Stimulated activated CD8-positive, alpha-beta memory T cell treated with anti-CD3 and anti-CD28 coated beads, Interleukin-2, amount 100 ng/mL, for 48 hours (primary cell): ENCODE data around the gene TBRG1.

Experiments used
- DNase-seq, 2 donors: peaks; one replicate each; pipeline ENCODE4 v3.0.0-alpha.2; 2020; ENCODE audit warnings: low read depth in 2 of 2

TBRG1 gene

DNA sequence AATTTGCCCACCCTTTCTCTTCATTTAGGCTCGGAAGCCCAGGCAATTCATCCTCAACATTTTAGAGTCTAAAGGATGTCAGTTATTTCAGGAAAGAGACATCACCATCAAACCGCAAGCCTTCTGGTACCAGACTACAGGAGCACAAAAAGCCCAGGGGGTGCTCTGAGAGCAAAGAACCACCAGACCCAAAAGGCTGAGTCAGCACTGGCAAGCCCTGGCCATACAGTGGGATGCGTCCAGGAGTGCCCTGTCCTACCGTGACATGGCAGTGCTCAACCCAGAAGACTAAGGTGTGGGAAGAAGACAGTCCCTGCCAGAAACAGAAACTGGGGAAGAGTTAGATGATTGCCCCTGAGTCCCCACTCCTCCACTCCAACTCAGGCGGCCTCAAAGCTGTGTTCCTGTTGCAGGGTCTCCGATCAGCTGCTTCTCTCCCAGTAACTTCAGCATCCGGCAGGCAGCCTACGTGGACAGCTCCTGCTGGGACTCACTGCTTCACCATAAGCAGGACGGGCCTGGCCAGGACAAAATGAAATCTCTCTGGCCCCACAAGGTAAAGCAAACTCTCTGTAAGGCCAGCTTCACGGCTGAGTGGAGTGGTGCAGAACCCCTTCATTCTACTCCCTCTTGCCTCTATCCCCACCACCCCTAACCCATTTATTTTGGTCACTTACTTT, 10.0 kb upstream of the TBRG1 start:
- no peak for DNase-seq

DNA sequence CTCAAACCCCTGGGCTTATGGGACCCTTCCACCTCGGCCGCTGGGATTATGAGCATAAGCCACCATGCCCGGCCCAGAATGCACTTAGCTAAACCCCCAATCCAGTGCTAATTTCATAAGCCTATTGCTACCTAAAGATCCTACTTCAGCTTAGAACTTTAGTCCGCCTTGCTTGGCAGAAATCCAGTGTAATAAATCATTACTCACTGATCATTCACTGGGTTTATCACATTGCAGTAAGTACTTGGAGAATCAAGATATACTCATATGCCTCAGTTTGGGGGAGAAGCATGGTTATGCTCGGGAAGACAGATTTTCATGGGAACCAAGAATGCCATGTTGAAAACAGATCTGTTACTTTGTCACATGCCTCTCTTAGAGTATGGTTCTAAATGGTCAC, 3.8 kb upstream of the TBRG1 start:
- no peak for DNase-seq

DNA sequence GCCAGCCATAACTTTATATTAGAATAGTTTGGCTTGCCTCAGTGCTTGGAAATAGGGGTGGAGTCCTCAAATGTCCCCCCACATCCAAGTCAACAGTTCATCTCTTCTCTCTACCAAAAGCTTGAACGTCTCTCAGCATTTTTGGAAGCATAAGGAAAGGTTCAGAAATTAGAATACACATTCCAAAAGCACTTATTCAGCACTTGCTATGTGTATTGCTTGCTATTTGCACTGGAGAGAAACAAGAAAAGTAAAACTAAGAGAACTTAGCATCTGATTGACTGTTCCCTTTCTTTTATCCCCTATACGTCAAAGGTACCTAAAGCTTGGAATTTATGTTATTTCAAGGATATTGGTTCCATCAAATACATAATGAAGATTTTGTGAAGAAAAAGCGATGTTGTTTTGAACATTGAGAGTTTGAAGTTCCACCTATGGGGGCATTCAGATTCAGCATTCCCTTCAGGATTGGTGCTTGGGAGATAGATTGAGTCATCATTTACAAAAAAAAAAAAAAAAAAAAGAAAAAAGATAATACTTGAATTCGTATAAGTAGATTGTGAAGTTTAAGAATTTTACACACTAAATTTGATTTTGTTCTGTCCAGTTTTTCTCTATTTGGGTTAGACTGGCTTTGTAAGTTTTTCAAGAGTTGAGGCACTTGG, 1.3 kb downstream of the TBRG1 start:
- DNase-seq = no peak

DNA sequence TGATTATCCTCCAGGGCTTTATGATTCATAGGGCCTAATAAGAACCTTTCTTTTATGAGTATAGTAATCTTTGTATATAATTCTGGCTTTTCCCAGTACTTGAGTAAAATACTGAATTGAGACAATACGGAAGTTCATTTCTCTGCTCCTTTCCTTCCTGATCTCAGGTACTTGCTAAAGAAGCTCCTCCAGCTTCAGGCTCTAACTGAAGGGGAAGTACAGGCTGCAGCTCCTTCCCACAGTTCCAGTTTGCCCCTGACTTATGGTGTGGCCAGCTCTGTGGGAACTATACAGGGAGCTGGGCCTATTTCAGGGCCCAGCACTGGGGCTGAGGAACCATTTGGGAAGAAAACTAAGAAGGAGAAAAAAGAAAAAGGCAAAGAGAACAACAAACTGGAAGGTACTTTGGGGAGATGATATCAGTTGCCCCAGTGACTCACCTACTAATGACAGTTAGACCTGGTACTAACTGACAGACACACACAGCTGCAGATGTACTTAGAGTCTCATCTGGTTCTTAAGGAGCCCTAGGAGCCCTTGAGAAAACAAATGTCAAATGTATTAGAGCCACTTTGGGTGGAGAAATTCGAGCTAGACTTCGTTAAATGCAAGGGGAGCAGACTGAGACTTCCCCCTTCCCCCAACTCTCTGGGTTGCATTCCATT, 3.0 kb downstream of the TBRG1 start:
- DNase-seq = no peak

DNA sequence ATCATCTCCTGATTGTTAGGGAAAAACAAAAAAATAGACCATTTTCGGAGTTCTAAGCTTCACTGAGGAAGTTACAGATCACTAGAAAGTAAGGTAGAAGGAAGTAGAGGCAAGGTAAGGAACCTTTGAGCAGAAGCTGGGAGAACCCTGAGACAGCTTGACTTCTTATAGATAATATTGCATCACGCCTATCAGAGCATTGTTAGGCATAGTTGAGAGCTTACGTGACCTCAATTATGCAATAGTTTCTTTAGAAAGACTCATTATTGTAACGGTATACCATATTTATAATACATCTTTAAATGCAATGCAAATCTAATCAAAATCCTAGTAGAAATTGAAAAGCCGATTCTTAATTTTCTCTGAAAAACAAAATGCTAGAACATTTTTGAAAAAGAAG, 4.9 kb downstream of the TBRG1 start:
- no peak for DNase-seq

DNA sequence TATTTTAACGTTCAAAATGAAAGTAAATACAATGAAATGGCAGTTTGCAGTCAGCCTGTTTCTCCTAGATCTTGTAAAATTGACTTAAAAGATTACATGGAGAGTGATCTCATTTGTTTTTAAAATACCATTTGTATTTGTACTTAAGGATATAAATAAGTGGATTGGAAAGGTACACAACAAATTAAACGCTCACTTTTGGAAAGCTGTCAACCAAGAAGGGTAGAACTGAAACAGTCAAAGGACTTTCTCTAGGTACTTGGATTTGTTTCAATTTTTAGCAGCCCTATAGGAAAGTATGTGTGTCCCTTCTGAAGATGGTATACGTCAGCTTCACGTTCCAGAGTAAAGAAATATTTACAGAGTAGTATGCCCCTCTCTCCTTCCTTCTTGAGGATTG, 7.3 kb downstream of the TBRG1 start:
- DNase-seq = no peak

DNA sequence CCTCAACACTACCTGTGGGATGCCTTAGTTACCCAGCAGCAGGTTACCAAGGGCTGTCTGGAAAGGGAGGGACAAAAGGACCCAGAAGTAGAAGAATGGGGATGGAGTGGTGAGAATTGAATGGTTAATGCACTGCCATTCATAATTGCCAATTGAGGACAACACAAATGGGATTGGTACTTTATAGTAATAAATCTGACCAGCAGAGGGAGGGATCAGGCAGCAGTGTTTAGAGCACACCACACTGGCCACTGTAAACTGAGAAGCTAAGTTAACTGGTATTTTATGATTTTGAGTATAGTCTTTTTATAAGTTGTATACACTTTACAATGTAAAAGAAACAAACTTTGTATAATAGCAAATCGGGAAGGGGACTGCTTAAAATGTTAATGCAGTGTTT, 10.7 kb downstream of the TBRG1 start:
- DNase-seq = no peak

DNA sequence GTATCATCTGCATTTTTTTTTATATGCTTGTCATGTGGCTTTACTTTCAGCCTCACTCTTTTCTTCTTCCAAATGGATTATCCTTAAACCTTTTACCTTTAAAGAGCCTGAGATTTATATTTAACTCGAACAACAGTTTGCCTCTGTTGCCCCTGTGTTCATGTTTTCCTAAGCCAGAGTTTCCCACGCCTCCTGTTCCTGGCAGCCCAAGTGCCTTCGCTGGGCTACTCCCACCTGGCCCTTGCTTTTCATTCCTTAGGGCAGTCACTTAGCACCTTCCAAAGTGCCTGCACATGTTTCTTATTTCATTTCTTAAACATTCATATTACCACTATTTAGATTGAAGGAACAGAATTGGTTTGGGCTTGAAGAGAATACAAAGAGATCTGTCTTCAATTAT, 13.3 kb downstream of the TBRG1 start:
- no peak for DNase-seq

DNA sequence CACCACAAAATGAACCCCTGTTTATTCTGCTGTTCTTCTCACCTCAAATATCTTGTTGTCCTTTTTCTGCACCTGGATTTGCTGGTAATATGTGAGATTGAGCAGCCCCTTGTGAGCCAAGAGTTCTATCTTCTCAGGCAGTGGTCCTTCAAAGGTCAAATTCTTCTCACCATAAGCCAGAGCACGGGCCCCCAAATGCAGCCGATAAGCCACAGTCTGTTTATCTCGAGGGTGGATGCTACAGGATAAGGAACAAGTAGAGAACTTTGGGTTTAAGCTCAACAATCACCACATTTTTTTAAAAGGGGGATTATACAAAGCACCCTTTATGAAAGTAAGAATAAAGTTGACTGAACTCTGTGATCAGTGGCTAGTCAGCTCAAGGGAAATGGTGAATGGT, 15.8 kb downstream of the TBRG1 start:
- no peak for DNase-seq

DNA sequence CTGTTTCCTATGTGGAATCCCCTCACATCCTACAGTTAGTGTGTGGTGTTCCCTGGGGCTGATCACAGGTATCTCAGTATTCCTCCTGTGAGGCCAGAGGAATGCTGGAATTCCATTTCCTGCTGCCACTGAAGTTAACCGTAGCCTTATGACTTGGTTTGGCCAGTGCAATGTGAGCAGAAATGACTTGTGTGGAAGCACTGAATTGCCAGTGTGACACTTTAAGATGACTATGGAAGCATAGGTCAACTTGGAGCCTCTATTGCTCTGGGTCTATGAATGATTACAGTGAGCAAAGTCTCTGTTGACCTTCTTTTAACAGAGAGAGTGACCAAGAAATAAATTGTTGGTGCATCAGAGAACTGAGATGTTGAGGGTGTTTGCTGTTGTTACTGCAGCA, 16.5 kb downstream of the TBRG1 start:
- DNase-seq = no peak

DNA sequence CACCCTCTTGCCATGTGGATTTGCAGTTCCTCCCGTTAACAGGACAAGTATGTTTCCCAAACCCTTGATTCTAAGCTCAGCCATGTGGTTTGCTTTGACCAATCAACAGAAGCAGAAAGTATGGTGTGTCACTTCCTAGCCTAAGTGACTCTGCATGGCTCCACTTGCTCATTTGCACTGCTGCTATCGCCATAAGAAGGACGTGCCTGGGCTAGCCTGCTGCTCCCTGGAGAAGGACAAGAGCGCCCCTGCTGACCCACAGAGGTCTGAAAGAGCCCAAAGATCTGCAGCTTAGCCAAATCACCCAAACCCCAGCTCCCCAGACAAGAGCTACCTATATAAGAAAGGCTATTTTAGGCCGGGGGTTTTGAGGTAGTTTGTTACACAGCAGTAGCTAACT, 18.0 kb downstream of the TBRG1 start:
- DNase-seq = no peak

DNA sequence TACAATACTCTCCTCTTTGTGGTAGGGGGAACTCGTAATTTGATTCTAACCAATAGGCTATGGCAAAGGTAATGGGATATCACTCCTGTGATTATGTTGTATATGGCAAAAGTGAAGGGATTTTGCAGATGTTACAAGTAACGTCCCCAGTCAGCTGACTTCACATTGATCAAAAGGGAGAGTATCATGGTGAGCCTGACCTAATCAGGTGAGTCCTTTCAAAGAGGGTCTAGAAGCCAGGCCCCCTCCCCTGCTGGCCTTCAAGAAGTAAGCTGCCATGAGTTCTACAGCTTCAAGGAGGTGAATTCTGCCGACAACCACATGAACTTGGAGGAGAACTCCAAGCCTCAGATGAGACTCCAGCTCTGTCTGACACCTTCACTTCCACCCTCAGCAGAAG, 20.0 kb downstream of the TBRG1 start:
- no peak for DNase-seq

DNA sequence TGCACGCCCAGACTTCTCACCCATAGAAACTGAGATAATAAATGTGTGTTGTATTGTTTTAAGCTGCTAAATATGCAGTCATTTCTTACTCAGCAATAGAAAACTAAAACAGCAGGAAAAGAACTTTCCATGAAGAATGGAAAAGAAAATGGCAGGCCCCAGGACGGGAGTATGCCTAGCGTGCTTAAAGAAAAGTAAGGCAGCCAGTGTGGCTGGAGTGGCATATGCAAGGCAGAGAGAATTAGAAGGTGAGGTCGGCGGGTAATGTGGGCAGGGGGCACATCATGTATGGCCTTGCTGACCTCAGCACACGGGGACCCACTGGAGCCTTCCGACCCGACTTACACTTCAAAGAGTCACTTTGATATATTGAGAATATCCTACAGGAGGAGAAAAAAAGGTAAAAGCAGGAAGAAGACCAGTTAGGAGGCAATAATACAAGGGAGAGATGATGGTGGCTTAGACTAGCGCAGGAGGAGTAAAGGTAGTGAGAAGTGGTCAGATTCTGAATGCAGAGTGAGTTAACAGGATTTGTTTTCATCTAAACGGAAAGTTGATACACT, 20.5 kb downstream of the TBRG1 start:
- no peak for DNase-seq

DNA sequence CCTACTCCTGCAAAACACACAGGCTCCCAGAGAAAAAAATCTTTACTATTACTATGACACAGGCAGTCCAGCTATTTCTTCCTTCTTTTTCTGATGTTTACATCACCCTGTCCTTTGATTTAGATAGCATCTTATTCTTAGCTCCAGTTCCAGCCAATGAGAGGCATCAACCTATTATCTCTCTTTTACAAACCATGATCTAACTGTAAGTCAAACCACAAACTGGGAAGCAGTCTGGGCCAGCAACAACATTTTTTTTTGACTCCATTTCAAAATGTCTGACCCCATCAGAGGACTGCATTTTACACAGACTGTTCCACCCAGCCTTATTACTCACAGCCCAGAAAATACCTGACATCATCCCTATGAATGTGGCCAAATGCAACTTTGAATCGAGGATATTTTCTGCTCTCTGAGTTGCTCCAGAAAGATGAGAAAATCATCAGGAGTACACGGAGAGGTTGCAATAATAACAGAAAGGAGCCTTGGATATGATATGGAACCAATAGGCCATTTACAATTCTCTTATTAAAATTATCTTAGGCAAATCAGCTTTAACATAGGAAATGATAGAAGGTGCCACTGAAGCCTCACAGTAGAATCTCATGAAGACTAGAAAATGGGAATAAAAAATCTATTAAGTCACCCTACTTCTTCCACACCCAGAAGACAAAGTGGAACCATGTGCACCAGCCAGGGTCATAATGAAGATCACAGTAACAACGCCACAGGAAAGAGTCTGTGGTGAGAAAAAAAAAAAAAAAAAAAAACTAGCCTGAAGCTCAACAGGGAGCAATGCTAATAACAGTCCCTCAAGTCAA, 21.2 kb downstream of the TBRG1 start:
- no peak for DNase-seq

DNA sequence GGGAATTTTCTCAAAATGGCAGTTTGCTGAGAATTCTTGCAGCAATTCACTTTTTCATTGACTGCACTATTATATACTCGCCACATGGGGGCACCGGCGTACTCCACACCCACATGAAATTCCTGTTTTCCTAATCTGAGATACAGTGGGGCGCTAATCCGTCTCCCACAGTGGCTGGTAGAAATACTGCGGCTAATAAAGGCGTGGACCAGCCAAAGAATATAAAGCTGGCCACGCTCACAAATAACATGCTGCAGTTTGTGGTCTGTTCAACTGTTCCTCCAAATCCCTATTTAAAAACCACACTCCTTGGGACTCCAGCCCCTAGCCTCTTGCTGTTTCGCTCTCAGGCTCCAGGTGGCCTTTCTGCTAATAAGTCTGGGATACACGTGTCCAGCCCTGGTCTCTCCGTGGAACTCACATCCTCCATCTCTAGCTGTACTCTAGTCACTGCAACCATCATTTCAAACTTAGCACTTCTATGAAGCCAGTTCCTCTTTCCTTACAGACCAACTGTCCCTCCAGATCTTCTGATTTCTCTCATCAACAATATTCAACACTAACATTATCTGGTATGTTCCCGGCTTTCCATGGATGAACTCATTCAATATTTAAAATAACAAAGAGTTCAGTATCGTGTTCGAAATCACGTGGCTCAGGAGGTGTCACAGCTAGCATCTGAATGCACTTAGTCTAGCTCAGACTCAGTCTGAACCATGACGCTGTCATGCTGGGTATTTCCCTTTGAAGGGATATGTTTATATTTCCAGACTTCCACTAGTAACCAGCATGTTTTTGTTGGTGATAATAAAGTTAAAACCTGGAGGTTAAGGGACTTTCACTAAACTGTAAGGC, 22.0 kb downstream of the TBRG1 start:
- DNase-seq = no peak

DNA sequence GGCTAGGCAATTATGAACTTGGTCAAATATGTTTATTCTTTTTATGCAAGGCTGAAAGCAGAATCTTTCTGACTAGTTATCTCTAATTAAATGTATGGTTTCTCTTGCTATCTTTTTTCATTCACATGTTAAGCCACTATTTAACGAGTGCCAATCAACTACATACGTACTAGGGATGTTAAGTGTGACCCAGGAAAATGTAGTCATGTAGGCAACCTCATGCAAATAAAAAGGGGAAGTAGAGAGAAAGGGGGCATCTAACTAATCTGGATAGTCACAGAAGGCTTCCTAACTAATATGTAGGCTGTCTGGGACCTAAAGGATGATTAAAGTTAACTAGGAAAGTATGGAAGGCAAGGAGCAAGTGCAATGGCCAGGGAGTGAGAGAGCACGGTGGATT, 23.5 kb downstream of the TBRG1 start:
- DNase-seq = no peak

DNA sequence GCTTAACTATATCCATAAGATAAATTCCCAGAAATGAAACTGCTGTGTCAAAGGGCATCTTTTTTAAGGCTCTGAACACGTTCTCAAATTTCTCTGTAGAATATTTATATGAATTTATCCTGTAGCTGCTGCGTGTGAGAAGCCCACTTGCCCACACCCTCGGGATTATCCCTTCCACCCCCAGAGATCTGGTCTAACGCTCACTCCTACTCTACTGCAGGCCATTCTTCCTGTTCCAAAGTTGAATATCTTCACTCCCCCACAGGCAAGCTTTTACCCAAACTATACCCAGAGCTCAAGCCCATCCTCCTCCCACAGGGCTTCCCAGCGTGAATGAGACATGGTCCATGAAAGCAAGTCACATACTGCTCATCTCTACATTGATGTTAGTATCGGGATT, 25.9 kb downstream of the TBRG1 start:
- DNase-seq = no peak

DNA sequence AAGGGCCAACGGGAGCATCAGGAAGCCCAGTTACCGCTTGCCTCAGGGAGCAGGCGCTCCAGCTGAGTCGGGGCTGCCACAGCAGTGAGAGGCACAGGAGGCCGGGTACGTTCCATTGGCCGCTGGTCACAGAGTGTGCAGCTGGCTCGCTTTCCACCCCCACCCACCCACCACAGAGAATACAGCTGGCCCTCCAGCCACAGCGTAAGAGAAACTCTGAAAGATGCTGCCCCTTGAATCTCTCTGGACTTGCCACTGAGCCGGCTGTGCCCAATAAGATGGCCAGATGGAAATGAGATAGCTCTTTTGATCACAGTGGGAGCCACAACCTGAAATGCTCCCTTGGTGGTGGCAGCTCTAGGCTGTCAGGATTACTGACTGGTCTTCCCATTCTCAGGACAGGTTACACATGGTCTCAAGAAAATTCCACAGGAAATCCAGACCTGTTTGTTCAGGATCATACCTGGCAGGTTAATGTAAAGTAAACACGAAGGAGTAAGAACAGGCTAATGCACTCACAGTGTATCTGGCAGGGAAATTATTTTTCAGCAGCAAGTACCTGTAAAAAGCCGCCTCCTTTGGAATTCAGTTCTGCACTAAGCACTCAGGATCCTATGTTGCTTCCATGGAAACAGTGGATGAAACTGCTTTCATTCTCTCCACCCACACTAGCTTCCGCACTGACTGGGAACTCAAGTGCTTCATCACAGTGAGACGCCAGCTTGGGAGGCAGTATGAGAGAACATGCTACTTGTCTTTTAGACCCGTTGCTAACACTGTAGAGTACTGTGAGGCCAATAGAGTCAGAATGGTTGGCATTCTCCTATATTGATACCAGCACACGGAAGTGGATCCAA, 34.3 kb downstream of the TBRG1 start:
- DNase-seq = no peak

DNA sequence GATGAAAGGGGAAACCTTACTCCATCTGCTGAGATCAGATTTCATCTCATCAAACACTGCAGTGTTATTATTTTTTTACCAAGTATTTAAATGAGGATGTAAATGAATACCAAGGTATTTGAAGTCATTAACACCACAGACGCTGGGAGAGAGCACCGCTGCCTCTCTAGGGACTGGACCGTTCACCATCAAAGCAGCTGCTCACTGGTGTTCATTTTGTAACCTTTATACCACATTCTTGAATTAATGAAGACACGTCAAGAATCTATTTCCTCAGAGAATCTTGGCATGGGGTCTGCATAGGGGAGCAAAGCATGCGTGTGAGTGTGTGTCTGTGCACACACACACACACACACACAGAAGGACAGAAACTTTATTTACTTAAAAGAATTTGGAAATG, 35.2 kb downstream of the TBRG1 start:
- DNase-seq = no peak

DNA sequence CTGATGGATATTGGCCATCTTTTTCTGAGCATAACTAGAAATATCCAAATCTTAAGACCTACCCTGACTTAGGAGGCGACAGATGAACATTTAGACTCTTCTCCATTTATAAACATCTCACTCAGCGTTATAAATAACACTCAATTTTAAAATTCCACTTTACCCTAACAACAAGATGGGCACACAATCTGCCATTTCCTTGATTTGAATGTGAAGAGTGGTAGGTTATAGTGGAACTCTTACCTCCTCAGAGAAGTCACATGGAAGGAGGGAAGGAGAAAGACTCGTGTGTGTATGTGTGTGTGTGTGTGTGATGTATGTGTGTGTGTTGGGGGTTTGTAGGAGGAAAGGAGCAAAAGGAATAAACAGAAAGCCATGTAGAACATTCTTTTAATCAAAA, 35.8 kb downstream of the TBRG1 start:
- no peak for DNase-seq
